ENCODE data around the gene DLG5. TPM values are rescaled to one million over a fixed set of nuclear protein-coding genes. Genes with fewer than 3 reads are reported as not detected.

Gene DLG5
- total RNA-seq, 4 donors from 2014 or later: 45.4 to 92.4 (median 61.2) TPM

DNA sequence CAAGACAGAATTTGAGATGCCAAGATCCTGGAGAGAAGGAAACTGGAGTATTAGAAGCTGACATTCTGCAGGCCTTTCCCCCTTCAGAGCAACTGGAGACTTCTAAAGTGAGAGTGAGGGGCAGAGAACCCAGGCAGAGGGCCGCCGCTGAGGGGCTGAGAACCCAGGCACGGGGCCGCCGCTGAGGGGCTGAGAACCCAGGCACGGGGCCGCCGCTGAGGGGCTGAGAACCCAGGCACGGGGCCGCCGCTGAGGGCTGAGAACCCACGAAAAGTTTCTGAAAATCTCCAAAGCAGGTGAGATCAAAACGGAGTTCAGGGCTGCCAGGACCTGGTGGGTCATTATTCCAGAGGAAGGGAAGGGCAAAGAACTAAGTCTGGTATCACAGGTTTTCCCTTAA lies 126.2 kb downstream of the DLG5 start:
- intact Hi-C loops (cut with DNase I): no loop called here
- TF ChIP-seq, protein P1, sequence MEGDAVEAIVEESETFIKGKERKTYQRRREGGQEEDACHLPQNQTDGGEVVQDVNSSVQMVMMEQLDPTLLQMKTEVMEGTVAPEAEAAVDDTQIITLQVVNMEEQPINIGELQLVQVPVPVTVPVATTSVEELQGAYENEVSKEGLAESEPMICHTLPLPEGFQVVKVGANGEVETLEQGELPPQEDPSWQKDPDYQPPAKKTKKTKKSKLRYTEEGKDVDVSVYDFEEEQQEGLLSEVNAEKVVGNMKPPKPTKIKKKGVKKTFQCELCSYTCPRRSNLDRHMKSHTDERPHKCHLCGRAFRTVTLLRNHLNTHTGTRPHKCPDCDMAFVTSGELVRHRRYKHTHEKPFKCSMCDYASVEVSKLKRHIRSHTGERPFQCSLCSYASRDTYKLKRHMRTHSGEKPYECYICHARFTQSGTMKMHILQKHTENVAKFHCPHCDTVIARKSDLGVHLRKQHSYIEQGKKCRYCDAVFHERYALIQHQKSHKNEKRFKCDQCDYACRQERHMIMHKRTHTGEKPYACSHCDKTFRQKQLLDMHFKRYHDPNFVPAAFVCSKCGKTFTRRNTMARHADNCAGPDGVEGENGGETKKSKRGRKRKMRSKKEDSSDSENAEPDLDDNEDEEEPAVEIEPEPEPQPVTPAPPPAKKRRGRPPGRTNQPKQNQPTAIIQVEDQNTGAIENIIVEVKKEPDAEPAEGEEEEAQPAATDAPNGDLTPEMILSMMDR (IDR thresholded peaks at IDR 0.05): no peak
- no peak for TF ChIP-seq POLR2A (IDR thresholded peaks at IDR 0.05)
- Histone ChIP-seq H3K9me3 (no peaks in the 10 kb centered on the region), H3K36me3 (peaks cover 40 to 80% of the 10 kb centered on the region in 2 donors), H3K4me1 (no peaks in the 10 kb centered on the region), H3K27ac (no peak overlapping the region), H3K4me3 (replicated peaks in 1 of 3) (no peak overlapping the region), H3K27me3 (no peaks in the 10 kb centered on the region)
- WGBS, 2 donors: 97% methylated on average over 13 of the region's 13 CpGs
- DNase-seq: no peak

DNA sequence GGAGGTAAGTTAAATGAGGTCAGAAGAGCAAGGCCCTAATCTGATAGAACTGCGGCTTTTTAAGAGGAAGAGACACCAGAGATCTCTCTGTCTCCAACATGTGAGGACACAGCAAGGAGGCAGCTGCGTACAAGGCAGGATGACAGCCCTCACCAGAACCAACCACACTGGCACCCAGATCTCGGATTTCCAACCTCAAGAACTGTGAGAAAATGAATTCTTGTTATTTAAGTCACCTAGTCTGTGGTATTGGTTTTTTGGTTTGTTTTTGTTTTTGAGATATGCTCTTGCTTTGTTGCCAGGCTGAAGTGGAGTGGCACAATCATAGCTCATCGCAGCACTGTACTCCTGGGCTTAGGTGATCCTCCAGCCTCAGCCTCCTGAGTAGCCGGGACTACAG lies 127.2 kb downstream of the DLG5 start:
- intact Hi-C loops (cut with DNase I): no loop called here

DNA sequence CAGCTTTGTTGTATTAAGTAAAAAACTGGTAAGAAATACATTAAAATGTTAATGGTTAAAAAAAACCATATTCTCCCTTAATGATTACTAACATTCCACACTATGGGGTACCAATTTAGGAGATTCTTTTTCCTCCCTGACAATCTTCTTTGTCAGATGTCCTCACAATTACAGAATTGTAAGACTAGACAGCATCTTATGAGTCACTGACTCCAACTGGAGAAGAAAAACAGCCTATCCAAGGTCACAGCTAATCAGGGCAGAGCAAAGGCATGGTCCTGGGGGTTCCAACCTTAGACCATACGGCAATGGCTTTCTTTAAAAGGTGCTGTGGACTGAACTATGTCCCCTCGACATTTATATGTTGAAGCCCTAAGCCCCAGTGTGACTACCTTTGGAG lies 127.6 kb downstream of the DLG5 start:
- intact Hi-C loops (cut with DNase I): no loop called here
- Histone ChIP-seq H3K36me3 (peaks cover 40 to 80% of the 10 kb centered on the region in 2 donors), H3K27ac (no peak overlapping the region), H3K9me3 (no peaks in the 10 kb centered on the region), H3K27me3 (no peaks in the 10 kb centered on the region), H3K4me3 (replicated peaks in 1 of 3) (no peak overlapping the region), H3K4me1 (no peaks in the 10 kb centered on the region)
- TF ChIP-seq POLR2A (IDR thresholded peaks at IDR 0.05): no peak
- TF ChIP-seq, protein P1 (IDR thresholded peaks at IDR 0.05): no peak
- WGBS, 2 donors: 83 to 84% methylated on average over 2 of the region's 2 CpGs
- no peak for DNase-seq

More for the DNA sequence above, 127.2 kb downstream of the DLG5 start:
- WGBS, 2 donors: 92 to 96% methylated on average over 5 of the region's 5 CpGs
- Histone ChIP-seq H3K27ac (no peak overlapping the region), H3K4me3 (replicated peaks in 1 of 3) (no peak overlapping the region), H3K4me1 (no peaks in the 10 kb centered on the region), H3K9me3 (no peaks in the 10 kb centered on the region), H3K36me3 (peaks cover 40 to 80% of the 10 kb centered on the region in 2 donors), H3K27me3 (no peaks in the 10 kb centered on the region)
- DNase-seq: no peak
- TF ChIP-seq, protein P1 (IDR thresholded peaks at IDR 0.05): no peak
- no peak for TF ChIP-seq POLR2A (IDR thresholded peaks at IDR 0.05)

DNA sequence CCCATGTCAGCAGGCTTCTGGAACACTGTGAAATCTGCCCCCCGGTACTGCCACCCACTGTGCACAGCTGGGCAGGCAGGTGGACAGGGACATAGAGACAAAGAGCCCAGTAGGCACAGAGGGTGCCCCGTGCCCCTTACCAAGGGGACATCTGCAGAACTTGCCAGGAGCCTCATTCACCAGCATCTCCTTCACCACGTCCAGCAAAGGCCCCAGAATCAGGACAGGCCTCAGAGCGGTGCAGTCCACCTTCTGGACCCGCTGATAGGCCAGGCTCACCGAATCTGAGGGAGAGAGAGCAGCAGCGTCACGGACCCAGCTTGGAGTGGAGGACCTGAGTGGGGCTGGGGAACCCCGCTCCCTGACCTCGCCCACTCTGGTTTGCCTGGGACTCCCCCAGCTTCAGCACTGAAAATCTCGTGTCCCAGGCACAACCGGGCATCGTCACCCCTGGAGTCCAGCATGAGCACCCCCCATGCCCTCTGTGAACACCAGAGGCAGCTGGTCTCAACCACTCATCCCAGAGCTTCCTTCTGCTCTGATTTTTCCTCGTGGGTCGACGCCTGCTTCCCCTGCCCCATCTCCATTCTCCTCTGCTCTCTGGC lies 130.1 kb downstream of the DLG5 start:
- TF ChIP-seq POLR2A (IDR thresholded peaks at IDR 0.05): no peak
- TF ChIP-seq, protein P1 (IDR thresholded peaks at IDR 0.05): no peak
- H3K27me3 ChIP-seq: no peaks in the 10 kb centered on the region
- intact Hi-C loops (cut with DNase I): no loop called here
- WGBS, 2 donors: 86 to 99% methylated on average over 10 to 16 of the region's 16 CpGs
- no peak overlapping the region for H3K27ac ChIP-seq
- no peak overlapping the region for H3K4me3 ChIP-seq (replicated peaks in 1 of 3)
- no peaks in the 10 kb centered on the region for H3K4me1 ChIP-seq
- no peak for DNase-seq
- no peaks in the 10 kb centered on the region for H3K9me3 ChIP-seq
- peaks cover 62 to 93% of the 10 kb centered on the region in 2 donors for H3K36me3 ChIP-seq

DNA sequence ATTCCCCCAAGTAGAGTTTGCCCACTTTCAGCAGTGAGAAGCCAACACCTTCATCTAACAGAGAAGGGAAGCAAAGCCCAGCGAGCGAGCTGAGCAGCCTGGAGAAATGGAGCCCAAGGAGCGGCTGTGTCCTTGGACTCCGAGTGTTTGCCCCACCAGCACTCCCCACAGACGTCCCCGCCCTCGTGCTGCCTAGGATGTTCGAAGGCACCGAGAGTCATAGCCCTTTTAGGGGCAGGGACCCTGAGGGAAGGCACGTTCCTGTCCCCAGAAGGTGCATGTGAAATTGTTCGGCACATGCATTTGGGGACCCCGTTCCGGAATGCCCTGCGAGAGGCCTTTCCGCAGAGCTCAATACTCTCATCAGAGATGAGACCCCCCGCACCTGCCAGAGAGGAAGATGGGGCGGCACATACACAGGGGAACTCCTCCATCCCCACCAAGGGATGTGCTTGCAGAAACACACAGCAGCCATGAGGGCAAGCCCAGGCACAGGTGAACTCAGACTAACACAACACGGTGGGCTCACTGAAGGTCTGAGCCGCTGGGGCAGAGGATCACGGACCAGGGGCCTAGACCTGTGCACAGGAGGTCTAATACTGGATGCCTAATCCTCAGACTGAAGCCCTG lies 131.0 kb downstream of the DLG5 start:
- Histone ChIP-seq H3K4me1 (no peaks in the 10 kb centered on the region), H3K36me3 (peaks cover 64 to 91% of the 10 kb centered on the region in 2 donors)
- WGBS, 2 donors: 96 to 98% methylated on average over 13 of the region's 20 CpGs

More for the DNA sequence above, 131.0 kb downstream of the DLG5 start:
- no peak for DNase-seq
- intact Hi-C loops (cut with DNase I): no loop called here
- Histone ChIP-seq H3K9me3 (no peaks in the 10 kb centered on the region), H3K27me3 (no peaks in the 10 kb centered on the region), H3K4me3 (replicated peaks in 1 of 3) (no peak overlapping the region), H3K27ac (no peak overlapping the region)
- TF ChIP-seq, protein P1 (IDR thresholded peaks at IDR 0.05): no peak
- TF ChIP-seq POLR2A (IDR thresholded peaks at IDR 0.05): no peak

All from thyroid gland (tissue), 4 donors.